OCI-LY1 (cell line): ENCODE measurements around the gene LAMC1.

Experiments used
- CTCF ChIP-seq: fragments of 200-600 bp; sonication (generic), shearing (Covaris generic); IDR thresholded peaks from 2 replicates; pipeline ENCODE4 v1.5.1; 2017; ENCODE audit warnings: mild to moderate bottlenecking, antibody characterized with exemption, low read length, moderate library complexity, mixed read lengths
- EZH2 ChIP-seq: fragments of 200-600 bp; sonication (generic), shearing (Covaris generic); IDR thresholded peaks from 2 replicates; pipeline ENCODE4 v1.8.0; 2017; ENCODE audit warnings: borderline replicate concordance, mixed run types, mild to moderate bottlenecking, antibody characterized with exemption, low read length, moderate library complexity, mixed read lengths

- TF ChIP-seq CTCF (no peak), EZH2 (no peak)
Observed at GRCh38 chr1:183091181-183091580, 68.0 kb downstream of the LAMC1 start.
